Small intestine (tissue), 7 donors: Measurements from ENCODE around the gene ZBTB6. TPM values are rescaled to one million over a fixed set of nuclear protein-coding genes. Genes with fewer than 3 reads are reported as not detected.

Source experiments
- DNase-seq, 2 donors: peaks; one replicate each; pipeline versions ENCODE4 v3.0.0 to v3.0.0-alpha.2; 2013
- FAIRE-seq: peaks from 2 replicates; lab custom pipeline; 2012; peaks lifted over from hg19 to GRCh38; lab: Jason Lieb, UNC
- H3K27ac ChIP-seq, 3 donors: one replicate each; pipeline ENCODE4 v1.5.1; 2013; ENCODE audit warnings: low read length in 2 of 3, mild to moderate bottlenecking in 2 of 3, control low read depth in 1 of 3, inconsistent platforms in 1 of 3, low read depth in 1 of 3, moderate library complexity in 1 of 3
- H3K27me3 ChIP-seq, 3 donors: one replicate each; pipeline ENCODE4 v1.6.1; 2013; ENCODE audit warnings: low read length in 3 of 3, inconsistent platforms in 1 of 3; ENCODE audit not compliant: control insufficient read depth in 3 of 3, insufficient read depth in 3 of 3
- H3K36me3 ChIP-seq, 3 donors: one replicate each; pipeline ENCODE4 v1.6.1; 2013; ENCODE audit warnings: low read length in 3 of 3, inconsistent platforms in 1 of 3, low read depth in 1 of 3, mild to moderate bottlenecking in 1 of 3, moderate library complexity in 1 of 3; ENCODE audit not compliant: control insufficient read depth in 3 of 3, insufficient read depth in 2 of 3
- H3K4me1 ChIP-seq, 3 donors: one replicate each; pipeline ENCODE4 v1.6.1; 2013; ENCODE audit warnings: low read length in 2 of 3, inconsistent platforms in 1 of 3, low read depth in 1 of 3, mild to moderate bottlenecking in 1 of 3, moderate library complexity in 1 of 3; ENCODE audit not compliant: control insufficient read depth in 3 of 3, insufficient read depth in 2 of 3
- H3K4me3 ChIP-seq, 3 donors: one replicate each; pipeline ENCODE4 v1.5.1; 2013; ENCODE audit warnings: low read length in 3 of 3, control low read depth in 1 of 3, inconsistent platforms in 1 of 3, low read depth in 1 of 3, mild to moderate bottlenecking in 1 of 3, moderate library complexity in 1 of 3
- H3K9me3 ChIP-seq, 2 donors: one replicate each; pipeline ENCODE4 v1.6.1; 2013; ENCODE audit warnings: low read depth in 1 of 2, low read length in 1 of 2; ENCODE audit not compliant: control insufficient read depth in 2 of 2, insufficient read depth in 1 of 2
- WGBS, 3 donors: extraction: QIAGEN DNeasy Blood & Tissue Kit; methylation state at CpG; one replicate each; pipeline ENCODE4 v1.1.7; 2013; 5-methylcytosine and 5-hydroxymethylcytosine counted together
- polyA plus RNA-seq, 4 donors: library from polyadenylated mRNA; stranded (reverse) in 3 of 4; unstranded in 1 of 4; fragments of 200-250 nt in 3 of 4; fragments of 120-200 nt in 1 of 4; gene quantifications; one replicate each; pipeline versions ENCODE4 v1.2.1 to v1.2.3, GENCODE V29; 2013
- donor health status: healthy with polysubstance abuse.
- donor health status: control.
- donor health status: control.
- donor health status: Bipolar disorder and iron deficiency.
- donor health status: healthy.

ZBTB6 gene
- polyA plus RNA-seq, 4 donors = 3.8 to 11.1 (median 4.2) TPM

- Histone ChIP-seq H3K4me3 (no peak overlapping the region), H3K36me3 (peaks cover 0 to 20% (median 4%) of the 10 kb centered on the region in 3 donors), H3K27ac (no peak overlapping the region), H3K4me1 (peaks cover 0 to 4% (median 0%) of the 10 kb centered on the region in 3 donors), H3K27me3 (no peaks in the 10 kb centered on the region), H3K9me3 (no peaks in the 10 kb centered on the region)
- WGBS, 3 donors = 35 to 78% (median 65%) methylated on average over 5 of the region's 5 CpGs
- no peak for FAIRE-seq
- peak in 1 of 2 donors; percentile 43 for DNase-seq
Measured at GRCh38 chr9:122936464-122936863, 23.3 kb upstream of the ZBTB6 start.

- WGBS, 3 donors = 0 to 1% (median 0%) methylated on average over 46 to 51 of the region's 51 CpGs
- H3K4me3 ChIP-seq = peak within 1 kb of the TSS; percentile 86 to 95 (median 89)
- H3K4me1 ChIP-seq = peaks cover 3 to 6% (median 5%) of the 10 kb centered on the region in 3 donors
- DNase-seq (peak; percentile 97), FAIRE-seq (no peak)
- no peaks in the 10 kb centered on the region for H3K9me3 ChIP-seq
- peak within 1 kb of the TSS; percentile 72 to 87 (median 81) for H3K27ac ChIP-seq
- peaks cover 0 to 8% (median 0%) of the 10 kb centered on the region in 3 donors for H3K36me3 ChIP-seq
- no peaks in the 10 kb centered on the region for H3K27me3 ChIP-seq
Measured at GRCh38 chr9:122931226-122932121, 18.4 kb upstream of the ZBTB6 start, which contains the start of gene ZBTB26. Gene ZBTB26, minus strand, starts transcription at chr9:122931512. Its CDS starts 11,578 bp downstream, at chr9:122919934.

GRCh38 chr9:122930541-122931225, 17.6 kb upstream of the ZBTB6 start:
- peaks cover 3 to 6% (median 5%) of the 10 kb centered on the region in 3 donors for H3K4me1 ChIP-seq

GRCh38 chr9:122929796-122930354, 16.8 kb upstream of the ZBTB6 start:
- Histone ChIP-seq H3K27me3 (no peaks in the 10 kb centered on the region), H3K36me3 (peaks cover 0 to 8% (median 0%) of the 10 kb centered on the region in 3 donors), H3K27ac (no peak overlapping the region), H3K4me1 (peaks cover 3 to 6% (median 5%) of the 10 kb centered on the region in 3 donors), H3K4me3 (no peak overlapping the region), H3K9me3 (no peaks in the 10 kb centered on the region)
- no peak for FAIRE-seq
- WGBS, 3 donors = 75 to 96% (median 77%) methylated on average over 1 of the region's 1 CpG
- no peak for DNase-seq

More at GRCh38 chr9:122930541-122931225, 17.6 kb upstream of the ZBTB6 start:
- H3K9me3 ChIP-seq = no peaks in the 10 kb centered on the region
- no peaks in the 10 kb centered on the region for H3K27me3 ChIP-seq
- H3K27ac ChIP-seq = peak overlapping the region; percentile 72 to 81 (median 78)
- no peak for FAIRE-seq
- 24 to 29% (median 27%) methylated on average over 10 of the region's 10 CpGs for WGBS, 3 donors
- DNase-seq = no peak
- peak overlapping the region; percentile 86 to 95 (median 89) for H3K4me3 ChIP-seq
- peaks cover 0 to 6% (median 0%) of the 10 kb centered on the region in 3 donors for H3K36me3 ChIP-seq

DNA sequence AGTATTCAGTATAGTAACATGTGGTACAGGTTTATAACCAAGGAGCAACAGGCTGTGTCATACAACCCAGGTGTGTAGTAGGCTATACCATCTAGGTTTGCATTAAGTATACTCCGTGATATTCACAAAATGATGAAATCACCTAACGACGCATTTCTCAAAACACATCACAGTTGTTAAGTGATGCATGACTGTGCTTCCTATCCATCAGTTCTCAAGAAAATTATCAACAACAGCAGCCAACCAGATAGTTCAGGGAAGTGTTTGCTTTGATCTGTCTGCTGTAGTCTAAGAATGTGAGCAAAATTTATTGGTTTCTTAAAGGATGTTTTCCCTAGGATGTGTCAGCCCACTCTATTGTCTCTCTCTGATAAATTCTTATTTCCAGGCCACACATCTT, 10.8 kb upstream of the ZBTB6 start:
- no peaks in the 10 kb centered on the region for H3K27me3 ChIP-seq
- DNase-seq (no peak), FAIRE-seq (no peak)
- H3K36me3 ChIP-seq = peaks cover 0 to 12% (median 0%) of the 10 kb centered on the region in 3 donors
- H3K4me3 ChIP-seq = no peak overlapping the region
- H3K27ac ChIP-seq = no peak overlapping the region
- WGBS, 3 donors = 87 to 97% (median 92%) methylated on average over 3 of the region's 3 CpGs
- no peaks in the 10 kb centered on the region for H3K4me1 ChIP-seq
- H3K9me3 ChIP-seq = no peaks in the 10 kb centered on the region

DNA sequence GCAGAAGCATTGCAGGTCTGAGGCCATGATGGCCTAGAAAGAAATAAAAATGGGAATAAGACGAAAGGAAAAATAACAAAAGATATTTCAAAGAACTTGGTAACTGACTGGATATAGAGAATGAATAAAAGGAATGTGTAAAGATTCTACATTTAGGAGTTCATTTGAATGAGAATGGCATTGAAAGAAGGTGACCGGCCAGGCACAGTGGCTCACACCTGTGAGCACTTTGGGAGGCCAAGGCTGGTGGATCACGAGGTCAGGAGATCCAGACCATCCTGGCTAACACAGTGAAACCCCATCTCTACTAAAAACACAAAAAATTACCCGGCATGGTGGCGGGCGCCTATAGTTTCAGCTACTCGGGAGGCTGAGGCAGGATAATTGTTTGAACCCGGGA, 9.6 kb upstream of the ZBTB6 start:
- Histone ChIP-seq H3K4me3 (no peak overlapping the region), H3K27me3 (no peaks in the 10 kb centered on the region), H3K27ac (no peak overlapping the region), H3K4me1 (no peaks in the 10 kb centered on the region), H3K36me3 (peaks cover 0 to 17% (median 0%) of the 10 kb centered on the region in 3 donors), H3K9me3 (no peaks in the 10 kb centered on the region)
- FAIRE-seq (no peak), DNase-seq (no peak)
- 92 to 97% (median 95%) methylated on average over 8 of the region's 8 CpGs for WGBS, 3 donors

GRCh38 chr9:122918310-122918709, 5.2 kb upstream of the ZBTB6 start:
- H3K4me3 ChIP-seq = no peak overlapping the region
- no peaks in the 10 kb centered on the region for H3K27me3 ChIP-seq
- H3K4me1 ChIP-seq = peaks cover 0 to 2% (median 0%) of the 10 kb centered on the region in 3 donors
- 91 to 93% (median 91%) methylated on average over 2 of the region's 2 CpGs for WGBS, 3 donors
- H3K9me3 ChIP-seq = no peaks in the 10 kb centered on the region
- DNase-seq (no peak), FAIRE-seq (no peak)
- no peak overlapping the region for H3K27ac ChIP-seq
- H3K36me3 ChIP-seq = peaks cover 0 to 12% (median 0%) of the 10 kb centered on the region in 3 donors

DNA sequence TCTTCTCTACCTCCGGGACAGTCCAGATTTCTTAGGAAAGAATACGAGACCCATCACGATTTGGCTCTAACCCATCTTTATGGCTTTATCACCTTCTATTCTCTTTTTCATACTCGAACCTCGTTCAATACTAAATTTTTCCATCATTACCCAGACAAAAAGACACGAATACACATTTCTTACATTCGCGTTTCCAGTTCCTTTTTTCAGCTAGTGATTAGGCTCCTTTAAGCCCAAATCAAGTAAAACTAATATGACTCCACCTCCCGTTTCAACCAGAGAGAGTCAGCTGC, 506 bp downstream of the ZBTB6 start:
- H3K4me1 ChIP-seq = peaks cover 4 to 9% (median 5%) of the 10 kb centered on the region in 3 donors
- no peak for DNase-seq
- H3K4me3 ChIP-seq = peak overlapping the region; percentile 38 to 93 (median 72)
- no peaks in the 10 kb centered on the region for H3K9me3 ChIP-seq
- peaks cover 0 to 7% (median 3%) of the 10 kb centered on the region in 3 donors for H3K36me3 ChIP-seq
- H3K27me3 ChIP-seq = no peaks in the 10 kb centered on the region
- no peak for FAIRE-seq
- 2% methylated on average over 9 of the region's 9 CpGs for WGBS, 3 donors
- H3K27ac ChIP-seq = peak overlapping the region; percentile 72 to 86 (median 85)
